IPS-20b (cell line): ENCODE data around the gene KIT.

Source experiments
- H3K27ac ChIP-seq: one replicate; pipeline ENCODE4 v1.5.1; 2013; ENCODE audit warnings: low read length
- H3K27me3 ChIP-seq: 2 replicates; pipeline ENCODE4 v1.6.1; 2013; ENCODE audit warnings: mild to moderate bottlenecking, low read length, inconsistent platforms; ENCODE audit not compliant: insufficient read depth
- H3K36me3 ChIP-seq: 2 replicates; pipeline ENCODE4 v1.6.1; 2013; ENCODE audit warnings: low read depth, mild to moderate bottlenecking, inconsistent platforms, low read length, moderate library complexity; ENCODE audit not compliant: insufficient read depth
- H3K4me1 ChIP-seq: 2 replicates; pipeline ENCODE4 v1.6.1; 2013; ENCODE audit warnings: mild to moderate bottlenecking, control low read depth, inconsistent platforms, low read length, moderate library complexity; ENCODE audit not compliant: insufficient read depth
- H3K4me3 ChIP-seq: 2 replicates; pipeline ENCODE4 v1.5.1; 2013; ENCODE audit warnings: mild to moderate bottlenecking, low read length, inconsistent platforms
- H3K9ac ChIP-seq: 2 replicates; pipeline ENCODE4 v1.6.1; 2013; ENCODE audit warnings: low read depth, mild to moderate bottlenecking, inconsistent platforms, low read length, moderate library complexity
- H3K9me3 ChIP-seq: 2 replicates; pipeline ENCODE4 v1.6.1; 2013; ENCODE audit warnings: mild to moderate bottlenecking, low read depth, low read length, inconsistent platforms; ENCODE audit not compliant: insufficient read depth

KIT gene

DNA sequence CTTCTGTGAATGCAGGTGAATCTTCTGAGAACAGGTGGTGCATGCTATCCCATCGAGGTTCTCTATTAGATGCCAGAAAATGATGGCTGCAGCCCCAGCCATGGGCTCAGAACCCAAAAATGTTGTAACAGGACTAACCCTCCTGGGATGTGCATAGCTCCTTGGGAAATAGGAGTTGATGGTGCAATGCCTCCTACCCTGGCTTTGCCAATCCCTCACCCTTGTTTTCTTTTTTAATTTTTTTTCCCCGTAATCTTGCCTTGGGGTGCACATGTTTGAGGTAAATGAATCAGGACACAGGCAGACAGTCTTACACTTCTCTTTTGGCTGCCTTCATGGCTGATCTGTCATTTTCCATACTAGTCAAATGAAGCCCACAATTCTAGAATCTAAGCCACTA, 96.6 kb downstream of the KIT start:
- H3K4me3 ChIP-seq: no peak overlapping the region
- no peaks in the 10 kb centered on the region for H3K36me3 ChIP-seq
- no peak overlapping the region for H3K9ac ChIP-seq
- no peaks in the 10 kb centered on the region for H3K4me1 ChIP-seq
- no peak overlapping the region for H3K27ac ChIP-seq
- H3K27me3 ChIP-seq: no peaks in the 10 kb centered on the region
- no peaks in the 10 kb centered on the region for H3K9me3 ChIP-seq

GRCh38 chr4:54764476-54764875, 106.7 kb downstream of the KIT start:
- no peaks in the 10 kb centered on the region for H3K9me3 ChIP-seq
- no peak overlapping the region for H3K27ac ChIP-seq

DNA sequence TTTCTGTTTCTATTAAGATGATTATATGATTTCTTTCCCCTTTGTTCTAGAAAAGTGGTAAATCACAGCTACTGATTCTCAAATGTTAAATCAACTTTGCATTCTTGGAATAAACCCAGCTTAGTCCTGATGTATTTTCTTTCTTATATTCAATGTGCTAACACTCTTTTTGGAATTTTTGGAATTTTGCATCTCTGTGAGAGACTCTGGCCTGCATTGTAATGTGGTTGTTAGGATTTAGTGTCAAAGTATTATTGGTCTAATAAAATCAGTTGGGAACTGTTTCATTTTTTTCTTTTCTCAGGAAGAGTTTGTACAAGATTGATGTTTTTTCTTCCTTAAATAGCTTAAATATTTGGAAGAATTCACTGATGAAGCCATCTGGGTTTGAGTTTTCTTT, 109.6 kb downstream of the KIT start:
- Histone ChIP-seq H3K9me3 (no peaks in the 10 kb centered on the region), H3K4me3 (no peak overlapping the region), H3K27ac (no peak overlapping the region), H3K4me1 (peaks cover 7% of the 10 kb centered on the region), H3K36me3 (no peaks in the 10 kb centered on the region), H3K9ac (no peak overlapping the region), H3K27me3 (no peaks in the 10 kb centered on the region)

More at GRCh38 chr4:54764476-54764875, 106.7 kb downstream of the KIT start:
- H3K9ac ChIP-seq: no peak overlapping the region
- H3K4me1 ChIP-seq: peaks cover 2% of the 10 kb centered on the region
- H3K36me3 ChIP-seq: no peaks in the 10 kb centered on the region
- no peak overlapping the region for H3K4me3 ChIP-seq
- no peaks in the 10 kb centered on the region for H3K27me3 ChIP-seq

- Histone ChIP-seq H3K9ac (no peak overlapping the region), H3K9me3 (no peaks in the 10 kb centered on the region), H3K36me3 (no peaks in the 10 kb centered on the region), H3K27ac (no peak overlapping the region), H3K4me1 (peaks cover 7% of the 10 kb centered on the region; the same call in 1 of the 2 replicates), H3K27me3 (no peaks in the 10 kb centered on the region), H3K4me3 (no peak overlapping the region)
These were observed 115.3 kb downstream of the KIT start for GRCh38 chr4:54773022-54773421.

DNA sequence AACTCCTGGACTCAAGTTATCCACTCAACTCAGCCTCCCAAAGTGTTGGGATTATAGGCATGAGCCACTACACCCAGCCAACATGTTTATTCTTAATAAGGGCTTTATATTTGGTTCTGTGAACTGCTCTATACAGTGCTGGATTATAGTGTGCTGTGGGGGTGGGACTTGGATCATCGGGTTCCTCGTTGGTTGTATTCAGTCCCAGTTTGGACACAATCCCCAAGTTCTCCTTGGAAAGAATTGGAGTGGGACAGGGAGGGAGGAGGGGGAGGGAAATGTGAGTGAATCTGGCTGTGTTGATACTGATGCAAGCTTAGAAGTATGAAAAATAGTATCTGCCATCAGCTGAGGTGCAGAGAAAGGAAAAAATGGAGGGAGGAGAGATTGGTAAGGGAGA, 121.3 kb downstream of the KIT start:
- H3K27me3 ChIP-seq: no peaks in the 10 kb centered on the region
- H3K4me1 ChIP-seq: no peaks in the 10 kb centered on the region
- no peak overlapping the region for H3K4me3 ChIP-seq
- no peak overlapping the region for H3K27ac ChIP-seq
- no peaks in the 10 kb centered on the region for H3K36me3 ChIP-seq
- H3K9me3 ChIP-seq: no peaks in the 10 kb centered on the region
- no peak overlapping the region for H3K9ac ChIP-seq

- Histone ChIP-seq H3K9ac (no peak overlapping the region), H3K36me3 (no peaks in the 10 kb centered on the region), H3K27me3 (no peaks in the 10 kb centered on the region), H3K4me3 (no peak overlapping the region), H3K27ac (no peak overlapping the region), H3K9me3 (no peaks in the 10 kb centered on the region), H3K4me1 (no peaks in the 10 kb centered on the region)
These were observed 121.9 kb downstream of the KIT start for GRCh38 chr4:54779476-54780148.

GRCh38 chr4:54780149-54780495, 122.4 kb downstream of the KIT start:
- H3K9me3 ChIP-seq: no peaks in the 10 kb centered on the region
- no peaks in the 10 kb centered on the region for H3K4me1 ChIP-seq
- no peak overlapping the region for H3K27ac ChIP-seq
- H3K4me3 ChIP-seq: no peak overlapping the region
- H3K27me3 ChIP-seq: no peaks in the 10 kb centered on the region
- H3K9ac ChIP-seq: no peak overlapping the region
- no peaks in the 10 kb centered on the region for H3K36me3 ChIP-seq

GRCh38 chr4:54781756-54782155, 124.0 kb downstream of the KIT start:
- H3K4me1 ChIP-seq: no peaks in the 10 kb centered on the region
- H3K4me3 ChIP-seq: no peak overlapping the region
- no peak overlapping the region for H3K9ac ChIP-seq
- no peaks in the 10 kb centered on the region for H3K27me3 ChIP-seq
- no peaks in the 10 kb centered on the region for H3K36me3 ChIP-seq
- H3K9me3 ChIP-seq: no peaks in the 10 kb centered on the region
- no peak overlapping the region for H3K27ac ChIP-seq

DNA sequence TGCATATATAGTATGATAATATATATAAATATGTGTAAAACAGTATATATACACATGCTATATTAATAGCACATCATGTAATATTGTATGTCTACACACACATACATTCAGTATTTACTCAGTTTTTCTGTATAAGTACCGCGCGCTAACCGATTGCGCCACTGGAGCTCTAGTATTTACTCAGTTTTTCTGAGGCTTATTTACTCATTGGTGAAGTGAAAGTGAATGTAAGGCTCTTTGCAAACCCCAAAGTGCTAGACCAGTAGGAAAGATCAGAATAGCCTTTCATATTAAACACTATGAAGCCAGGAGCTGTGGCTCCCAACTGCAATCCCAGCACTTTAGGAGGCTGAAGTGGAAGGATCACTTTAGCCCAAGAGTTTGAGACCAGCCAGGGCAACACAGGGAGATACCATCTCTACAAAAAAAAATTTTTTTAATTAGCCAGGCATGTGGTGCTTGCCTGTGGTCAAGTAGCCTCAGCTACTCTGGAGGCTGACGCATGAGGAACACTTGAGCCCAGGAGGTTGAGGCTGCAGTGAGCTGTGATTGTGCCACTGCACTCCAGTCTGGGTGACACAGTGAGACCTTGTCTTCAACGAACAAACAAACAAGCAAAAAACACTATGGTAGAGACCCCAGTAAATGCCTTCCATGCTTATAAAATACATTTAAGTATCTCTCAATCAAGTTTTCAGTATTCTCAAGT, 125.8 kb downstream of the KIT start:
- H3K36me3 ChIP-seq: no peaks in the 10 kb centered on the region
- no peak overlapping the region for H3K27ac ChIP-seq
- H3K9me3 ChIP-seq: no peaks in the 10 kb centered on the region
- no peak overlapping the region for H3K4me3 ChIP-seq
- no peaks in the 10 kb centered on the region for H3K27me3 ChIP-seq
- no peak overlapping the region for H3K9ac ChIP-seq
- H3K4me1 ChIP-seq: no peaks in the 10 kb centered on the region

DNA sequence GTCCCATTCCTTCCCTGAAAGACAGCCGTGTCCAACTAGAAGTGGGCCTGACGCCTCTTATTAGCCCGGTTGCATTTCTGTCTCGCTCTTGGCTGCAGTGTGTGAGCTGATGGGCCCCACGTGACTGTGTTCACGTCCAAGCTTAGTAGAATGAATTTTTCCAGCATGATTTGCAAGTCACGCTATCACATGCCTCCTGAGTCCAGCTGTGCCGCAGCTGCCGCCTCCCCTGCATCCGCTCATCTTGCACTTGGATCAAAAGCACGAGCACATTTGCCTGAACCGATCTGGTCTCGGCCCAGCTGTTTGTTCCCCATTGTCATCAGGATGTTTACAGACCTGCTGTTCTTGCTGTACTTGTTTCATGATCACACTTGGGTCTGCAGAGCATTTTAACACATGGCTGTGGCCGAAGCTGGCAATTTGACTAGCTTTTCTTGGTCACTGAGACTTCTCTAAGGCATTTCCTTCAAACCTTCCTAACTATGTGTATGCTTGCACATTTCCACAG, 126.5 kb downstream of the KIT start:
- Histone ChIP-seq H3K9me3 (no peaks in the 10 kb centered on the region), H3K4me3 (no peak overlapping the region), H3K4me1 (no peaks in the 10 kb centered on the region), H3K27me3 (no peaks in the 10 kb centered on the region), H3K36me3 (no peaks in the 10 kb centered on the region), H3K9ac (no peak overlapping the region), H3K27ac (no peak overlapping the region)
